AG04450 (cell line): Measurements from ENCODE around the gene LRRD1. TPM values are rescaled to one million over a fixed set of nuclear protein-coding genes. Genes with fewer than 3 reads are reported as not detected.

Experiments
- CTCF ChIA-PET: fragments of 300-600, 350-600 bp; formaldehyde crosslinking; extraction: SDS; loops from one replicate; lab custom pipeline; 2022; ENCODE audit warnings: antibody characterized with exemption, inconsistent platforms; lab: Charles Lee
- POLR2A ChIA-PET: fragments of 350-600 bp; formaldehyde crosslinking; extraction: SDS; loops from one replicate; lab custom pipeline; 2021; ENCODE audit warnings: antibody characterized with exemption, inconsistent platforms; lab: Yijun Ruan, JAX
- DNase-seq: peaks from one replicate; pipeline ENCODE4 v3.0.0-alpha.2; 2011; ENCODE audit warnings: low read depth, low spot score
- H3K27ac ChIP-seq: one replicate; pipeline ENCODE4 v1.5.1; 2012; ENCODE audit warnings: low read depth, low read length, control low read depth
- H3K27me3 ChIP-seq: one replicate; pipeline ENCODE4 v1.6.0; 2012; ENCODE audit warnings: low read length; ENCODE audit not compliant: control insufficient read depth, insufficient read depth
- H3K4me3 ChIP-seq: 2 replicates; pipeline ENCODE4 v1.5.1; 2011; ENCODE audit warnings: mild to moderate bottlenecking, low read depth, low read length, control low read depth
- H3K9me3 ChIP-seq: 2 replicates; pipeline ENCODE4 v1.5.1; 2012; ENCODE audit warnings: low read length; ENCODE audit not compliant: control insufficient read depth, insufficient read depth
- polyA plus RNA-seq: library from polyadenylated mRNA; depleted of rRNA; stranded (reverse); fragments of >200 nt; gene quantifications from 2 replicates; pipeline ENCODE4 v1.2.3, GENCODE V29; 2011
- TF ChIP-seq, protein P1 (sequence below): IDR thresholded peaks from 2 replicates; pipeline ENCODE4 v1.5.1; 2011; ENCODE audit warnings: low read depth, low read length, control low read depth, inconsistent platforms

LRRD1 gene
- polyA plus RNA-seq, 1 experiment = not detected

GRCh38 chr7:92141161-92141560 lies 37.8 kb downstream of the LRRD1 start:
- Histone ChIP-seq H3K27me3 (no peaks in the 10 kb centered on the region), H3K4me3 (no peak overlapping the region), H3K9me3 (no peaks in the 10 kb centered on the region; the same call in 1 of the 2 replicates), H3K27ac (no peak overlapping the region)
- TF ChIP-seq, protein P1, sequence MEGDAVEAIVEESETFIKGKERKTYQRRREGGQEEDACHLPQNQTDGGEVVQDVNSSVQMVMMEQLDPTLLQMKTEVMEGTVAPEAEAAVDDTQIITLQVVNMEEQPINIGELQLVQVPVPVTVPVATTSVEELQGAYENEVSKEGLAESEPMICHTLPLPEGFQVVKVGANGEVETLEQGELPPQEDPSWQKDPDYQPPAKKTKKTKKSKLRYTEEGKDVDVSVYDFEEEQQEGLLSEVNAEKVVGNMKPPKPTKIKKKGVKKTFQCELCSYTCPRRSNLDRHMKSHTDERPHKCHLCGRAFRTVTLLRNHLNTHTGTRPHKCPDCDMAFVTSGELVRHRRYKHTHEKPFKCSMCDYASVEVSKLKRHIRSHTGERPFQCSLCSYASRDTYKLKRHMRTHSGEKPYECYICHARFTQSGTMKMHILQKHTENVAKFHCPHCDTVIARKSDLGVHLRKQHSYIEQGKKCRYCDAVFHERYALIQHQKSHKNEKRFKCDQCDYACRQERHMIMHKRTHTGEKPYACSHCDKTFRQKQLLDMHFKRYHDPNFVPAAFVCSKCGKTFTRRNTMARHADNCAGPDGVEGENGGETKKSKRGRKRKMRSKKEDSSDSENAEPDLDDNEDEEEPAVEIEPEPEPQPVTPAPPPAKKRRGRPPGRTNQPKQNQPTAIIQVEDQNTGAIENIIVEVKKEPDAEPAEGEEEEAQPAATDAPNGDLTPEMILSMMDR = no peak
- DNase-seq = no peak
- ChIA-PET POLR2A (no interaction called here), CTCF (no interaction called here)

- POLR2A ChIA-PET = no interaction called here
Observed at GRCh38 chr7:92137557-92137956, 41.4 kb downstream of the LRRD1 start.

GRCh38 chr7:92135052-92135889 lies 43.7 kb downstream of the LRRD1 start:
- TF ChIP-seq, protein P1 = no peak
- peak overlapping the region; percentile 89 for H3K4me3 ChIP-seq
- H3K27ac ChIP-seq = peak overlapping the region; percentile 90
- H3K27me3 ChIP-seq = no peaks in the 10 kb centered on the region
- no peaks in the 10 kb centered on the region for H3K9me3 ChIP-seq
- ChIA-PET POLR2A (interaction anchor here (1.0 kb wide), 1 partner anchor 44 kb away, joined by 3 read pairs; the partner anchor contains the start of gene LRRD1), CTCF (interaction anchor here (1.0 kb wide), 1 partner anchor 44 kb away, joined by 3 read pairs; the partner anchor contains the start of gene LRRD1)
- DNase-seq = no peak

More at GRCh38 chr7:92137557-92137956, 41.4 kb downstream of the LRRD1 start:
- Histone ChIP-seq H3K4me3 (no peak overlapping the region), H3K9me3 (no peaks in the 10 kb centered on the region), H3K27me3 (no peaks in the 10 kb centered on the region), H3K27ac (no peak overlapping the region)
- TF ChIP-seq, protein P1 = no peak
- CTCF ChIA-PET = interaction anchor here (0.9 to 1.6 kb wide), 2 partner anchors 42 to 309 kb away, joined by 3 to 4 read pairs; partner anchors contain the start of gene LRRD1
- no peak for DNase-seq

GRCh38 chr7:92134271-92135051 lies 44.5 kb downstream of the LRRD1 start, which contains the start of gene CYP51A1:
CYP51A1 (minus strand) TSS chr7:92134477; CDS start chr7:92134364, 113 bp downstream.
- TF ChIP-seq, protein P1 = no peak
- CTCF ChIA-PET = interaction anchor here (1.0 to 2.3 kb wide), 3 partner anchors 9 to 45 kb away, joined by 3 to 11 read pairs (median 7); partner anchors contain the start of gene LRRD1
- Histone ChIP-seq H3K27me3 (no peaks in the 10 kb centered on the region), H3K4me3 (peak within 1 kb of the TSS; percentile 89), H3K9me3 (no peaks in the 10 kb centered on the region), H3K27ac (peak within 1 kb of the TSS; percentile 90)
- DNase-seq = peak; percentile 72
- POLR2A ChIA-PET = interaction anchor here (1.0 kb wide), 2 partner anchors 45 to 313 kb away, joined by 3 to 4 read pairs; partner anchors contain the start of genes GATAD1 and LRRD1
